Activated T-cell treated with anti-CD3 and anti-CD28 coated beads, Interleukin-2, amount 50 U/mL, for 1 hour (primary cell): Measurements from ENCODE around the gene SNX15.

Experiments
- DNase-seq: peaks from one replicate; pipeline ENCODE4 v3.0.0-alpha.2; 2020

The SNX15 gene

GRCh38 chr11:65058012-65058411, 30.8 kb downstream of the SNX15 start:
- DNase-seq, result no peak

GRCh38 chr11:65058419-65059054, 31.3 kb downstream of the SNX15 start, which contains the start of gene NAALADL1:
NAALADL1 (minus strand) TSS chr11:65058553; CDS start chr11:65058521, 32 bp downstream.
- no peak for DNase-seq

- no peak for DNase-seq
Measured at GRCh38 chr11:65059523-65059922, 32.3 kb downstream of the SNX15 start.

- no peak for DNase-seq
Measured at GRCh38 chr11:65059959-65060824, 33.0 kb downstream of the SNX15 start.

- DNase-seq, result no peak
Measured at GRCh38 chr11:65060913-65061408, 33.7 kb downstream of the SNX15 start.

- DNase-seq, result no peak
Measured at GRCh38 chr11:65063532-65063931, 36.3 kb downstream of the SNX15 start.

GRCh38 chr11:65064847-65065240, 37.6 kb downstream of the SNX15 start:
- no peak for DNase-seq

- no peak for DNase-seq
Measured at GRCh38 chr11:65065851-65066250, 38.6 kb downstream of the SNX15 start.

GRCh38 chr11:65066315-65066714, 39.1 kb downstream of the SNX15 start:
- DNase-seq, result no peak

- no peak for DNase-seq
Measured at GRCh38 chr11:65066805-65067291, 39.6 kb downstream of the SNX15 start.

GRCh38 chr11:65067446-65067845, 40.2 kb downstream of the SNX15 start:
- no peak for DNase-seq

- no peak for DNase-seq
Measured at GRCh38 chr11:65069217-65069616, 42.0 kb downstream of the SNX15 start.

- DNase-seq, result no peak
Measured at GRCh38 chr11:65071907-65072630, 44.8 kb downstream of the SNX15 start.

GRCh38 chr11:65072631-65072966, 45.4 kb downstream of the SNX15 start:
- DNase-seq, result no peak

- DNase-seq, result no peak
Measured at GRCh38 chr11:65077451-65077850, 50.2 kb downstream of the SNX15 start.

- DNase-seq, result peak; percentile 78
Measured at GRCh38 chr11:65078151-65078550, 50.9 kb downstream of the SNX15 start.

- DNase-seq, result no peak
Measured at GRCh38 chr11:65078786-65079342, 51.6 kb downstream of the SNX15 start.

GRCh38 chr11:65083134-65083833, 56.0 kb downstream of the SNX15 start:
- DNase-seq, result no peak

- peak; percentile 96 for DNase-seq
Measured at GRCh38 chr11:65083834-65084597, 56.8 kb downstream of the SNX15 start, which contains the start of the genes CDCA5 and ZFPL1. CDCA5 (minus strand) TSS chr11:65084040; CDS start chr11:65083978, 62 bp downstream. ZFPL1 (plus strand) TSS chr11:65084222; CDS start chr11:65084699, 477 bp downstream.

- no peak for DNase-seq
Measured at GRCh38 chr11:65084598-65085375, 57.5 kb downstream of the SNX15 start.
